ENCODE results near the gene SMIM28.

SMIM28 gene

GRCh38 chr6:138397128-138398122 lies 19.7 kb downstream of the SMIM28 start:
- H3K27me3 ChIP-seq (ENCODE audit: insufficient read depth, poor library complexity, severe bottlenecking): no peaks in the 10 kb centered on the region
- TF ChIP-seq CTCF (IDR thresholded peaks at IDR 0.05; ENCODE audit: poor library complexity, severe bottlenecking): no peak
- no peaks in the 10 kb centered on the region for H3K9me3 ChIP-seq (ENCODE audit: severe bottlenecking)
- H3K4me3 ChIP-seq (ENCODE audit: severe bottlenecking): no peak overlapping the region
- H3K27ac ChIP-seq (ENCODE audit: poor library complexity, severe bottlenecking): no peak overlapping the region
- ATAC-seq (ENCODE audit: low read depth) (no peak), DNase-seq (ENCODE audit: low spot score) (no peak)
- no peaks in the 10 kb centered on the region for H3K4me1 ChIP-seq (ENCODE audit: insufficient read depth, poor library complexity, severe bottlenecking)
- H3K36me3 ChIP-seq (ENCODE audit: low read depth): no peaks in the 10 kb centered on the region

GRCh38 chr6:138400326-138400725 lies 22.6 kb downstream of the SMIM28 start:
- Histone ChIP-seq H3K4me1 (ENCODE audit: insufficient read depth, poor library complexity, severe bottlenecking) (peaks cover 3% of the 10 kb centered on the region), H3K9me3 (ENCODE audit: severe bottlenecking) (no peaks in the 10 kb centered on the region), H3K4me3 (ENCODE audit: severe bottlenecking) (no peak overlapping the region), H3K27ac (ENCODE audit: poor library complexity, severe bottlenecking) (no peak overlapping the region), H3K27me3 (ENCODE audit: insufficient read depth, poor library complexity, severe bottlenecking) (no peaks in the 10 kb centered on the region), H3K36me3 (ENCODE audit: low read depth) (no peaks in the 10 kb centered on the region; the same call in 1 of the 2 replicates)
- no peak for TF ChIP-seq CTCF (IDR thresholded peaks at IDR 0.05; ENCODE audit: poor library complexity, severe bottlenecking)
- ATAC-seq (ENCODE audit: low read depth) (no peak), DNase-seq (ENCODE audit: low spot score) (no peak)

GRCh38 chr6:138401960-138402837 lies 24.5 kb downstream of the SMIM28 start:
- no peak for TF ChIP-seq CTCF (IDR thresholded peaks at IDR 0.05; ENCODE audit: poor library complexity, severe bottlenecking)
- Histone ChIP-seq H3K4me1 (ENCODE audit: insufficient read depth, poor library complexity, severe bottlenecking) (peaks cover 5% of the 10 kb centered on the region), H3K36me3 (ENCODE audit: low read depth) (peaks cover 17% of the 10 kb centered on the region), H3K27ac (ENCODE audit: poor library complexity, severe bottlenecking) (no peak overlapping the region), H3K27me3 (ENCODE audit: insufficient read depth, poor library complexity, severe bottlenecking) (no peaks in the 10 kb centered on the region), H3K9me3 (ENCODE audit: severe bottlenecking) (no peaks in the 10 kb centered on the region), H3K4me3 (ENCODE audit: severe bottlenecking) (no peak overlapping the region)
- no peak for DNase-seq (ENCODE audit: low spot score)
- ATAC-seq (ENCODE audit: low read depth): no peak

GRCh38 chr6:138402838-138403187 lies 25.1 kb downstream of the SMIM28 start:
- no peak for DNase-seq (ENCODE audit: low spot score)

More at GRCh38 chr6:138402838-138403187, 25.1 kb downstream of the SMIM28 start:
- Histone ChIP-seq H3K4me3 (ENCODE audit: severe bottlenecking) (no peak overlapping the region), H3K4me1 (ENCODE audit: insufficient read depth, poor library complexity, severe bottlenecking) (peaks cover 5% of the 10 kb centered on the region), H3K27me3 (ENCODE audit: insufficient read depth, poor library complexity, severe bottlenecking) (no peaks in the 10 kb centered on the region), H3K27ac (ENCODE audit: poor library complexity, severe bottlenecking) (no peak overlapping the region), H3K9me3 (ENCODE audit: severe bottlenecking) (no peaks in the 10 kb centered on the region), H3K36me3 (ENCODE audit: low read depth) (peaks cover 22% of the 10 kb centered on the region)
- TF ChIP-seq CTCF (IDR thresholded peaks at IDR 0.05; ENCODE audit: poor library complexity, severe bottlenecking): no peak
- ATAC-seq (ENCODE audit: low read depth): no peak
